GM12878 (cell line): ENCODE data around the gene ING1. TPM values are rescaled to one million over a fixed set of nuclear protein-coding genes. Genes with fewer than 3 reads are reported as not detected.
A peak's percentile ranks its signal among the peaks of the same experiment; 100 is the strongest.

Experiments used
- ATAC-seq: fragments of 200-7000 bp; cut with Tn5 transposase; 3 replicates; pipeline ENCODE4 v1.9.1; 2020; ENCODE audit warnings: mild to moderate bottlenecking, moderate library complexity
- BruUV-seq: library from RNA; stranded (reverse); fragments of 400-500 nt; replicated peaks from 2 replicates; lab custom pipeline; 2021; lab: Mats Ljungman, UMichigan
- CTCF ChIA-PET: fragments of 300-600 bp; sonication (Branson Sonifier 250); formaldehyde crosslinking; extraction: SDS; loops from one replicate; lab custom pipeline; 2021; ENCODE audit warnings: inconsistent platforms; lab: Yijun Ruan, JAX
- POLR2A ChIA-PET: fragments of 350-600 bp; formaldehyde crosslinking; extraction: SDS; loops from one replicate; lab custom pipeline; 2021; ENCODE audit warnings: inconsistent platforms; lab: Charles Lee
- RAD21 ChIA-PET: fragments of 300-600 bp; sonication (Branson Sonifier 250); formaldehyde crosslinking; loops from one replicate; lab custom pipeline; 2023; ENCODE audit warnings: antibody characterized with exemption; ENCODE audit not compliant: unreplicated experiment; lab: Charles Lee
- SMC1A ChIA-PET: fragments of 300-600 bp; sonication (Branson Sonifier 250); formaldehyde crosslinking; loops from one replicate; lab custom pipeline; 2023; ENCODE audit not compliant: unreplicated experiment, uncharacterized antibody; lab: Charles Lee
- DNase-seq: peaks from one replicate; pipeline ENCODE4 v3.0.0-alpha.2; 2011; ENCODE audit warnings: low read depth, low spot score
- FAIRE-seq: peaks from 3 replicates; lab custom pipeline; 2011; peaks lifted over from hg19 to GRCh38; lab: Jason Lieb, UNC
- H2AFZ ChIP-seq: 2 replicates; pipeline ENCODE4 v1.6.0; 2011; ENCODE audit warnings: low read depth, low read length, control low read depth; ENCODE audit not compliant: control insufficient read depth
- H3K27ac ChIP-seq: 2 replicates; pipeline ENCODE4 v1.5.1; 2011; ENCODE audit warnings: control low read depth; ENCODE audit not compliant: control insufficient read depth, insufficient read depth
- H3K27me3 ChIP-seq, 2 experiments: replicated peaks in 1 of 2; 2 replicates each; pipeline versions ENCODE4 v1.6.0 to v1.6.1; 2011; ENCODE audit warnings: low read length in 1 of 2; ENCODE audit not compliant: control insufficient read depth in 2 of 2, insufficient read depth in 2 of 2
- H3K36me3 ChIP-seq, 2 experiments: 2 replicates each; pipeline ENCODE4 v1.5.1; 2011; ENCODE audit warnings: low read length in 1 of 2; ENCODE audit not compliant: control insufficient read depth in 2 of 2, insufficient read depth in 2 of 2
- H3K4me1 ChIP-seq: 2 replicates; pipeline ENCODE4 v1.6.1; 2011; ENCODE audit warnings: mild to moderate bottlenecking, low read length, moderate library complexity, mixed read lengths; ENCODE audit not compliant: control insufficient read depth, insufficient read depth
- H3K4me2 ChIP-seq: 2 replicates; pipeline ENCODE4 v1.6.0; 2011; ENCODE audit warnings: control low read depth; ENCODE audit not compliant: control insufficient read depth, insufficient read depth
- H3K4me3 ChIP-seq: fragments of 200-600 bp; sonication (generic); 2 replicates; pipeline ENCODE4 v1.5.1; 2016
- H3K79me2 ChIP-seq: 2 replicates; pipeline ENCODE4 v1.6.0; 2011; ENCODE audit warnings: low read length; ENCODE audit not compliant: control insufficient read depth, insufficient read depth
- H3K9ac ChIP-seq: 2 replicates; pipeline ENCODE4 v1.8.0; 2011; ENCODE audit warnings: low read length, control low read depth, mixed read lengths; ENCODE audit not compliant: control insufficient read depth, insufficient read depth
- H3K9me3 ChIP-seq: replicated peaks from 3 replicates; pipeline ENCODE4 v1.5.1; 2011; ENCODE audit warnings: mild to moderate bottlenecking, low read length; ENCODE audit not compliant: control insufficient read depth, insufficient read depth
- H4K20me1 ChIP-seq: 2 replicates; pipeline ENCODE4 v1.6.0; 2011; ENCODE audit not compliant: control insufficient read depth, insufficient read depth
- BCL11A ChIP-seq: IDR thresholded peaks from 2 replicates; pipeline ENCODE4 v1.6.1; 2011; ENCODE audit warnings: low read depth, low read length
- GATAD2B ChIP-seq: fragments of 450-650 bp; conservative IDR thresholded peaks from 2 replicates; pipeline ENCODE4 v1.6.1; 2017; ENCODE audit warnings: low read depth, mild to moderate bottlenecking, moderate library complexity
- POLR2A ChIP-seq: IDR thresholded peaks from 2 replicates; pipeline ENCODE4 v1.6.1; 2011; ENCODE audit warnings: low read depth, mild to moderate bottlenecking, low read length
- SMAD5 ChIP-seq: IDR thresholded peaks from 2 replicates; pipeline ENCODE4 v1.6.1; 2016; ENCODE audit warnings: antibody characterized with exemption, low read depth
- SMARCA5 ChIP-seq: fragments of 450-650 bp; IDR thresholded peaks from 2 replicates; pipeline ENCODE4 v1.6.1; 2017; ENCODE audit warnings: mild to moderate bottlenecking
- YY1 ChIP-seq: IDR thresholded peaks from 2 replicates; pipeline ENCODE4 v1.6.1; 2011; ENCODE audit warnings: low read depth, mild to moderate bottlenecking, low read length
- ZBTB33 ChIP-seq: fragments of 450-650 bp; IDR thresholded peaks from 2 replicates; pipeline ENCODE4 v1.6.1; 2017; ENCODE audit warnings: mild to moderate bottlenecking
- ZBTB40 ChIP-seq: fragments of 450-650 bp; IDR thresholded peaks from 2 replicates; pipeline ENCODE4 v1.6.1; 2016; ENCODE audit warnings: mild to moderate bottlenecking, moderate library complexity, borderline replicate concordance
- ZNF217 ChIP-seq: fragments of 450-650 bp; IDR thresholded peaks from 2 replicates; pipeline ENCODE4 v1.6.1; 2017; ENCODE audit warnings: antibody characterized with exemption, mild to moderate bottlenecking
- WGBS: methylation state at CpG from one replicate; pipeline ENCODE4 v1.1.6; 2016; ENCODE audit warnings: low lambda C conversion rate; ENCODE audit not compliant: insufficient replicate concordance, insufficient coverage; ENCODE audit errors: missing lambda C conversion rate; 5-methylcytosine and 5-hydroxymethylcytosine counted together
- in situ Hi-C: fragments of 300-500 bp; cut with MboI; formaldehyde crosslinking; loops from 9 replicates; pipeline ENCODE4 v1.14.3; 2018; ENCODE audit warnings: mixed read lengths
- intact Hi-C: fragments of 100-400 bp; cut with micrococcal nuclease; formaldehyde crosslinking; loops from one replicate; pipeline ENCODE4 v1.14.2; 2022; ENCODE audit not compliant: unreplicated experiment
- polyA plus RNA-seq, 11 experiments: library from polyadenylated mRNA; depleted of rRNA in 4 of 11; unstranded in 6 of 11; stranded (reverse) in 5 of 11; fragments of >200 nt; fragmentation: Nextera tagmentation in 4 of 11; fragmentation: Illumina TruSeq in 1 of 11; extraction: Ambion mirVana in 4 of 11; extraction: Trizol in 1 of 11; gene quantifications; 1 replicate in 1 of 11; 2 replicates in 10 of 11; pipeline versions ENCODE4 v1.2.1 to v1.2.3, GENCODE V29; 2011 to 2016; ENCODE audit warnings: inconsistent platforms in 2 of 11, missing spikeins in 2 of 11, low read depth in 1 of 11
- total RNA-seq, 4 experiments: library from RNA; depleted of rRNA in 3 of 4; stranded (reverse); fragments of >200 nt in 3 of 4; fragmentation: Illumina TruSeq in 1 of 4; extraction: Trizol in 1 of 4; gene quantifications; 2 replicates each; pipeline versions ENCODE4 v1.2.1 to v1.2.3, GENCODE V29; 2013 to 2021

The ING1 gene
- total and polyA plus RNA-seq, 10 of the 15 experiments (the other 5 are each of a cell fraction or from before 2014, with no cell fraction given): 1.3 to 20.4 (median 13.1) TPM

DNA sequence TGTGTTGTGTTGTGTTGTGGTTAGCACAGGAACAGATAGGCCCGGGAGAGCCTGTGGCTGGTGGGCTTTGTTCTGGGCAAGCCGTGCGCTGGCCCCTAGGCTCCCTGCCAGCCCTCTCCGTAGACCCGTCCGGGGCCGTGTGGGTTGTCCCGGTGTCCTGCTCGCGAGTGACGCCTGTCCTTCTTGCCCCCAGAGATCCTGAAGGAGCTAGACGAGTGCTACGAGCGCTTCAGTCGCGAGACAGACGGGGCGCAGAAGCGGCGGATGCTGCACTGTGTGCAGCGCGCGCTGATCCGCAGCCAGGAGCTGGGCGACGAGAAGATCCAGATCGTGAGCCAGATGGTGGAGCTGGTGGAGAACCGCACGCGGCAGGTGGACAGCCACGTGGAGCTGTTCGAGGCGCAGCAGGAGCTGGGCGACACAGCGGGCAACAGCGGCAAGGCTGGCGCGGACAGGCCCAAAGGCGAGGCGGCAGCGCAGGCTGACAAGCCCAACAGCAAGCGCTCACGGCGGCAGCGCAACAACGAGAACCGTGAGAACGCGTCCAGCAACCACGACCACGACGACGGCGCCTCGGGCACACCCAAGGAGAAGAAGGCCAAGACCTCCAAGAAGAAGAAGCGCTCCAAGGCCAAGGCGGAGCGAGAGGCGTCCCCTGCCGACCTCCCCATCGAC lies 5.7 kb downstream of the ING1 start:
- ChIA-PET POLR2A (no interaction called here), CTCF (interaction anchor here (0.9 to 3.4 kb wide), 2 partner anchors 100 to 102 kb away, joined by 3 to 23 read pairs; no protein-coding TSS in a partner anchor), RAD21 (no interaction called here), SMC1A (no interaction called here)
- no peaks in the 10 kb centered on the region; the same call in 1 of the 2 replicates for H3K4me1 ChIP-seq
- no peak overlapping the region for H3K9ac ChIP-seq
- no peaks in the 10 kb centered on the region; the same call in 2 of the 3 replicates for H3K9me3 ChIP-seq
- H2AFZ ChIP-seq: no peak overlapping the region
- BruUV-seq: no TSS peak
- H3K27me3 ChIP-seq: no peaks in the 10 kb centered on the region
- H3K4me3 ChIP-seq: no peak overlapping the region
- no peak for TF ChIP-seq GATAD2B
- TF ChIP-seq SMAD5: no peak
- peak; percentile 78 for TF ChIP-seq ZBTB33
- TF ChIP-seq SMARCA5: no peak
- TF ChIP-seq BCL11A: no peak
- no peak for TF ChIP-seq ZNF217
- TF ChIP-seq YY1: no peak
- peak; percentile 41; the same call in 1 of the 2 replicates for TF ChIP-seq ZBTB40
- peak; percentile 33; the same call in 1 of the 2 replicates for TF ChIP-seq POLR2A
- no peak overlapping the region for H3K27ac ChIP-seq
- H3K36me3 ChIP-seq: peaks cover 7 to 10% of the 10 kb centered on the region in 2 experiments; a peak in 3 of 4 replicates
- FAIRE-seq (no peak), DNase-seq (no peak), ATAC-seq (no peak)
- WGBS: 97% methylated on average over 52 of the region's 61 CpGs
- peaks cover 53% of the 10 kb centered on the region for H3K79me2 ChIP-seq
- H3K4me2 ChIP-seq: no peak overlapping the region
- in situ Hi-C loops: no loop called here
- intact Hi-C loops: loop anchor here (10.0 kb wide), 2 partner anchors 466 to 594 kb away; no protein-coding TSS in a partner anchor
- no peaks in the 10 kb centered on the region; the same call in 1 of the 2 replicates for H4K20me1 ChIP-seq
